Transverse colon (tissue), 4 donors: Measurements from ENCODE around the gene CSF1R.

ENCODE experiments used
- CTCF ChIP-seq, 5 experiments: fragments of 200-600 bp in 3 of 5; fragments of 450-650 bp in 2 of 5; sonication (generic) in 3 of 5; IDR thresholded peaks; 1 replicate in 2 of 5; 2 replicates in 3 of 5; pipeline ENCODE4 v1.5.1; 2016 to 2017; ENCODE audit warnings: antibody characterized with exemption in 5 of 5, inconsistent platforms in 3 of 5, mild to moderate bottlenecking in 2 of 5, moderate library complexity in 1 of 5
- POLR2A ChIP-seq: fragments of 450-650 bp; IDR thresholded peaks from one replicate; pipeline ENCODE4 v1.6.1; 2016; ENCODE audit warnings: antibody characterized with exemption, mild to moderate bottlenecking, moderate library complexity
- POLR2AphosphoS5 ChIP-seq, 3 donors: sonication (generic); formaldehyde crosslinking; IDR thresholded peaks; one replicate each; pipeline ENCODE4 v1.6.1; 2016; ENCODE audit warnings: antibody characterized with exemption in 3 of 3

GRCh38 chr5:150079909-150080461, 6.4 kb downstream of the CSF1R start:
- no peak for TF ChIP-seq CTCF (IDR thresholded peaks at IDR 0.05)
- no peak for TF ChIP-seq POLR2A
- TF ChIP-seq POLR2AphosphoS5 (IDR thresholded peaks at IDR 0.05), result no peak
